Stimulated activated CD8-positive, alpha-beta memory T cell treated with anti-CD3 and anti-CD28 coated beads, Interleukin-12 subunit alpha, Interleukin-12 subunit beta, amount 100 ng/mL, for 4 hours (primary cell): ENCODE measurements around the gene INPP4B.

Experiments used
- DNase-seq: peaks from one replicate; pipeline ENCODE4 v3.0.0-alpha.2; 2020; ENCODE audit warnings: low read depth

Gene INPP4B

GRCh38 chr4:142339053-142339452, 507.0 kb downstream of the INPP4B start:
- no peak for DNase-seq

- no peak for DNase-seq
Observed at GRCh38 chr4:142336251-142336934, 509.7 kb downstream of the INPP4B start.

GRCh38 chr4:142334931-142335330, 511.2 kb downstream of the INPP4B start:
- DNase-seq = no peak

GRCh38 chr4:142331646-142332045, 514.5 kb downstream of the INPP4B start:
- DNase-seq = no peak

- DNase-seq = no peak
Observed at GRCh38 chr4:142331132-142331531, 515.0 kb downstream of the INPP4B start.

GRCh38 chr4:142330311-142330710, 515.8 kb downstream of the INPP4B start:
- no peak for DNase-seq

- DNase-seq = no peak
Observed at GRCh38 chr4:142329313-142329712, 516.8 kb downstream of the INPP4B start.

GRCh38 chr4:142326181-142326580, 519.9 kb downstream of the INPP4B start:
- no peak for DNase-seq

- no peak for DNase-seq
Observed at GRCh38 chr4:142324572-142324971, 521.5 kb downstream of the INPP4B start.

GRCh38 chr4:142322996-142323395, 523.1 kb downstream of the INPP4B start:
- no peak for DNase-seq

GRCh38 chr4:142318280-142318679, 527.8 kb downstream of the INPP4B start:
- DNase-seq = no peak

- DNase-seq = no peak
Observed at GRCh38 chr4:142316913-142317312, 529.2 kb downstream of the INPP4B start.

- DNase-seq = no peak
Observed at GRCh38 chr4:142316025-142316424, 530.1 kb downstream of the INPP4B start.

GRCh38 chr4:142314686-142315085, 531.4 kb downstream of the INPP4B start:
- DNase-seq = no peak

- no peak for DNase-seq
Observed at GRCh38 chr4:142314247-142314646, 531.9 kb downstream of the INPP4B start.

- DNase-seq = no peak
Observed at GRCh38 chr4:142312391-142312790, 533.7 kb downstream of the INPP4B start.

- DNase-seq = no peak
Observed at GRCh38 chr4:142311916-142312315, 534.2 kb downstream of the INPP4B start.

- DNase-seq = no peak
Observed at GRCh38 chr4:142309772-142310171, 536.3 kb downstream of the INPP4B start.

GRCh38 chr4:142307857-142308256, 538.2 kb downstream of the INPP4B start:
- no peak for DNase-seq

GRCh38 chr4:142297313-142297712, 548.8 kb downstream of the INPP4B start:
- no peak for DNase-seq

GRCh38 chr4:142293536-142293935, 552.6 kb downstream of the INPP4B start:
- DNase-seq = no peak

- no peak for DNase-seq
Observed at GRCh38 chr4:142292231-142292630, 553.9 kb downstream of the INPP4B start.

GRCh38 chr4:142291299-142292050, 554.6 kb downstream of the INPP4B start:
- DNase-seq = no peak

- no peak for DNase-seq
Observed at GRCh38 chr4:142287371-142287770, 558.7 kb downstream of the INPP4B start.
